ENCODE data around the gene GNL2.
A peak's percentile ranks its signal among the peaks of the same experiment; 100 is the strongest.
"Not testable (repeated sequence)": the region's sequence is repeated elsewhere in the genome, so short reads cannot be mapped to it uniquely, and the experiment has no call there.

Gene GNL2

DNA sequence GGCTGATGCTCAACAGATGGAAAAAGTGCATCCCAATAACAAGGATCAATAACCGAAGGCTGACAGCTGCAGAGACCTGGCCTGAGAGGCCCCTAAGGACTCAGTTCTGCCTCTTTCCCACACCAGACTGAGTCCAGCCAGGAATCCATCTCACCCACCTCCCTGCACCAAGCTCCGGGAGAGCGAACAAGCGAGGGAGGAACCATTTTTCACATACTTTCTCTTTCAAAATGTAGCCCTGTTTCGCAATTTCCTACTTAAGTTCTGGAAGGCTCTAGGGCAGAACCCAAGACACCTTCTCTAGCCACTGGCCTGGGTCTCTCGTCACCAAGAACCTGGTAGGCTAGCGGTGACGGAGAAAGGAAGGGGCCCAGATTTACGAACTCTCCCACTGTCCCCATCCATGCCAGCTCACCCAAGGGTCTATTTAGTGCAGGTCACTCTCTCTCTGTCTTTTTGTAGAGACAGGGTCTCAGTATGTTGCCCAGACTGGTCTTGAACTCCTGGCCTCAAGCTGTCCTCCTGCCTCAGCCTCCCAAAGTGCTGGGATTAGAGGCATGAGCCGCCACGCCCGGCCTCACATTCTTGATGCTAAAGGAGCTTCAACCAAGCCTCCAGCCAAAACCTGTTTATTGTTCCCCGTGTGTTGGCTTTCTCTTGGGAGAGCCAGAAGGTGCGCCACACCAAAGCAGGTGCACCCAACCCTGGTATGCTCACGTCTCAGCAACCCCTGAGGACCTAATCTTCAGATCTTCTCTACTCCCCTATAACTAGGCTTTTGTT, 10.9 kb upstream of the GNL2 start:
- no peak for DNase-seq (ENCODE audit: low read depth)

GRCh38 chr1:37605806-37606474, 10.2 kb upstream of the GNL2 start:
- DNase-seq (ENCODE audit: low read depth), result no peak

DNA sequence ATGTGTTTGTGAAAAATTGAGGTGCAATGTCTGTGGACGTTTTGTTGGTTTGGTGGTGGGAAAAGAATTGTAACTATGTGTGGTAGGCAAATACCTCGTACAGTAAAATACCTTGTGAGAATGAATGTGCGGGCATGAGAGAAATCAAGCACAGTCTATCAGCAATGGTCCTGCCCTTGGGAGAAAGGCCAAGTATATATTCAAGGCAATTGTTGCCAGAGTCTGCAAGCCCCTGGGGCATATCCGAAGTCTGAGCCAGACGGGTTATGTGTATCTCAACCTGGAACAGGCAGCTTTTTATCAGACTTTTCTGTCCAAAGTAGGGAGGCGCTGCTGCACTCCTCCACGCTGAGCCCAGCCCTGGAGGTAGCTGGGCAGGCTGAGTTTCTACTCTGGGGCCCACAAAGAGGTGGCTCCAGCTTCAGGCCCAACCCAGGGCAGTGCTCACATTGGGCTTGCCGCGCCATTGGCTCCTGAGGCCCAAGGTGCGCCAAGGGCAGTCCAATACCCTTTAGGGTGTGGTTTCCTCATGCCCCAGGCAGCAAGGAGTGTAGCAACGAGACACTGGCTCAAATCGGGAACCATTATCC, 9.4 kb upstream of the GNL2 start:
- no peak for DNase-seq (ENCODE audit: low read depth)

GRCh38 chr1:37602750-37603694, 7.3 kb upstream of the GNL2 start:
- peak; percentile 10 for DNase-seq (ENCODE audit: low read depth)

GRCh38 chr1:37601441-37601840, 5.7 kb upstream of the GNL2 start:
- DNase-seq (ENCODE audit: low read depth), result no peak

DNA sequence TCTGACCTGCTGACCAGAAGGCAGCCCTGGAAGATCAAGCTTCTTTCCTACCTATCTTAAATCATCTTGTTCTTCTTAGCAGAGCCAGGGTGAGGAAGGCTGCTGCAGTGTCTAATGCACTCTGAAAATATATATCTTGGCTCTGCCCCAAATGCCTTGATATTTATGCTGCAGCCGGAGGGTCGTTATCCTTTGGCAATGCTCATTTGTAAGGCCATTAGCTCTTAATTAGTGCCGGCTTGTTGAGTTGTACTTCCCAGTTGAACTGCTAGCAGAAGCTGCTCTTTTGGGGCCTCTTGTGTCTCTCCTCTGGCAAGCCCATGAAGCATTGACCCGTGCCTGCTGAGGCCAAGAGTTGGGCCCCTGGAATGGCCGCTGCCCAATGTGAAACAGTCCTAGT, 4.2 kb upstream of the GNL2 start:
- DNase-seq (ENCODE audit: low read depth), result no peak

- no peak for DNase-seq (ENCODE audit: low read depth)
Observed at GRCh38 chr1:37596182-37596667, 488 bp upstream of the GNL2 start.

GRCh38 chr1:37593726-37594125, 2.0 kb downstream of the GNL2 start:
- DNase-seq (ENCODE audit: low read depth), result no peak

DNA sequence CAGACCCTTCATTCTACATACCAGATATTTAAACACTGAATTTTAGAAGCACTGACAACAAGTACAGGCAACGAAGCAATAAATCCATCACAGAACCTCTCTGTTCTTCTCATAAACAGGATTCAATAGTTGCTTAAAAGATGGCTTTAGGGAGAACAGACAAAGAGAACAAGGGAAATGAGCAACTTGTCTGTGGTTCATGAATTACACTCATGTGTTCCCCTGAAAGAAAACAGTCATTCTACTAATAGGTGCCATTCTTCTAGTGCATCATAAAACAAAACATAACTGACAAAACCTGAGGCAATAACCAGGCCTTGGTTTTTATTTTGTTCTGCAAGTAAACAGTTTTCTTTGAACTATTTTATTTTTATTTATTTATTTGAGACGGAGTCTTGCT, 6.8 kb downstream of the GNL2 start:
- DNase-seq (ENCODE audit: low read depth), result no peak

GRCh38 chr1:37584544-37584943, 11.2 kb downstream of the GNL2 start:
- DNase-seq (ENCODE audit: low read depth), result not testable (repeated sequence)

GRCh38 chr1:37575692-37576091, 20.0 kb downstream of the GNL2 start:
- no peak for DNase-seq (ENCODE audit: low read depth)

GRCh38 chr1:37574834-37575480, 20.8 kb downstream of the GNL2 start:
- DNase-seq (ENCODE audit: low read depth), result no peak

DNA sequence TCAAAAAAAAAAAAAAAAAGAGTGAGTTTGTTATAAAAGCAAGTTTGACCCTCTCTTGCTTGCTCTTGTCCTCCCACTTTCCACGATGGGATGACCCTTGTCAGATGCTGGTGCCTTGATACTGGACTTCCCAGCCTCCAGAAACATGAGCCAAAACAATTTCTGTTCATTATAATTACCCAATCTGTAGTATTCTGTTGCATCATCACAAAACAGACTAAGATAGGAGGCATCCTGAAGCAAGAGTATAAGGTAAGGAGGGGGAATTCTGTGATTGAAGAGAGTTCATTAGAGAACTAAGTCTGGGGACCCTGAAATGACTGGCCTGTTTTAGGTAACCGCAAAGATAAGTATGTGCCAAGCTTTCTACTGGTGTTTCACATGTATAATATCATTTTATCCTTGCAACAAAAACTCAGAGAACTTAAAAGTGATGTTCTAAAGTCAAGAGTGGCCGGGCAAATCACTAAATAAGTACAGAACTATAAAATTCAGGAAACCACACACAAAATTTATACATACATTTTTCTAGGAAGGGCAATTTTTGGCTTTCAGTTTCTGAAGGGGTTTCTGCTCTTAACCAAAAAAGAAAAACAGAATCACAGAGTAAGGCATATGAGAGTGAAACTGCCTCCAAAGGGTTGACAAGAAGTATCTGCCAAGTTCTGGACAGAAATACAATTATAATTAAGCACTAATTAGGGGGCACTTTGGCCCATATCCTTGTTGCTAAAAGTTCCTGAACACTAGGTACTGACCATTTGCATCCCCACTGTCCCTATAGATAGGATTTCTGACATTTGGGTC, 25.0 kb downstream of the GNL2 start:
- no peak for DNase-seq (ENCODE audit: low read depth)

DNA sequence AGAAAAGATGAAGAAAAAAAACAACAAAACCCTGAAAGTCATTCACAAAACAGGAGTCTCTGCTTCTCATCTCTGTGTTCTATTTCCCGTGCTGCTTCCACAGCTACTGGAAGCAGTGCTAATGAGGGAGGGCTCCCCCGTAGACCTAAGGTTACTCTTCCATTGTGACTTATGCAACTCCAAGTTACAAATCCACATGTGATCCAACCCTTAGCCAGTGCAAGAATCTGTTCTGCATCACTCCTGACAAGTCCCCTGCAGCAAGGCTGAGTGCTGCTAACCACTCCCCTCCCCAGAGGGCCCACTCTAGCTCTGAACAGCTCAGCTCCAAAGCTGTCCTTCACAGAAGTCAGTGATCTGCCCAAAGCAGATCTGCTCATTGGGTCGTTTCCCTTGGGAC, 28.7 kb downstream of the GNL2 start:
- DNase-seq (ENCODE audit: low read depth), result no peak

- no peak for DNase-seq (ENCODE audit: low read depth)
Observed at GRCh38 chr1:37564892-37565291, 30.8 kb downstream of the GNL2 start.

- no peak for DNase-seq (ENCODE audit: low read depth)
Observed at GRCh38 chr1:37562984-37563383, 32.8 kb downstream of the GNL2 start.

DNA sequence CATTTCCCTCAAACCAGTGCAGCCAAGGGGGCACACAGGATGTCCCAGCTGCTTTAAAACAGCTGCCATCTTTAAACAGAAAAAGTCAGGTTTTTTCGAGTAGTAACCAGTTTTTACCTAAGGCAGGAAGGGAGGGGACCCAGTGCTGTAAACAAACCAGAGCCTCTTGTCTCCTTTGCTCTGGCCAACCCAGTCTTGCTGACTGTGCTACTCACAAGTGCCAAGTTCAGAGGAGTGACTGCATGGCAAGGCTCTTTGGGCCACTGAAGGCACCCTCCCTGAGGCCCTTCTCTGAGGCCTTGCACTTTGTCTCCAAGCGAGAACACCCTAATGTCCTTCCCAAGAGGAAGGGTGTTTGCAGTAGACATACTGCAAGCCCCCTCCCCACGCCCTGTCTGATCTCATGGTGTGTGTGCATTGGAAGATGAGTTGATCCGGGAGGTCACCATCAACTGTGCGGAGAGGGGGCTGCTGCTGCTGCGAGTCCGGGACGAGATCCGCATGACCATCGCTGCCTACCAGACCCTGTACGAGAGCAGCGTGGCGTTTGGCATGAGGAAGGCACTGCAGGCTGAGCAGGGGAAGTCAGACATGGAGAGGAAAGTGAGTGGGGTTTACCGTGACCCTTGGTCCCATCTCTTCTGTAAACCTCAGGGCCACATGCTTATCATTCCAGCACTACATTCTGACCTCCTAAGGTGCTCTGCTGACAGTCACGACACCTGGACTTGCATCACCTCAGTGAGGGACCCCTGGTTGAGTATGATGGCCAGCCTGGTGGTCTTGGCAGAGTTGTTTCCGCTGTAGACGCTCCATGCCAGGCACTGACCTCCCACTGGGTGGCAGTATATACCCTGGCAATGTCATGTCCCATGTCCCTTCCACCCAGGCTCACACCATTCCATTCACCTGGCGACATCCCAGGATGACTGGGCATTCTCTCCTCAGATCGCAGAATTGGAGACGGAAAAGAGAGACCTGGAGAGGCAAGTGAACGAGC, 34.3 kb downstream of the GNL2 start:
- DNase-seq (ENCODE audit: low read depth), result peak; percentile 11

DNA sequence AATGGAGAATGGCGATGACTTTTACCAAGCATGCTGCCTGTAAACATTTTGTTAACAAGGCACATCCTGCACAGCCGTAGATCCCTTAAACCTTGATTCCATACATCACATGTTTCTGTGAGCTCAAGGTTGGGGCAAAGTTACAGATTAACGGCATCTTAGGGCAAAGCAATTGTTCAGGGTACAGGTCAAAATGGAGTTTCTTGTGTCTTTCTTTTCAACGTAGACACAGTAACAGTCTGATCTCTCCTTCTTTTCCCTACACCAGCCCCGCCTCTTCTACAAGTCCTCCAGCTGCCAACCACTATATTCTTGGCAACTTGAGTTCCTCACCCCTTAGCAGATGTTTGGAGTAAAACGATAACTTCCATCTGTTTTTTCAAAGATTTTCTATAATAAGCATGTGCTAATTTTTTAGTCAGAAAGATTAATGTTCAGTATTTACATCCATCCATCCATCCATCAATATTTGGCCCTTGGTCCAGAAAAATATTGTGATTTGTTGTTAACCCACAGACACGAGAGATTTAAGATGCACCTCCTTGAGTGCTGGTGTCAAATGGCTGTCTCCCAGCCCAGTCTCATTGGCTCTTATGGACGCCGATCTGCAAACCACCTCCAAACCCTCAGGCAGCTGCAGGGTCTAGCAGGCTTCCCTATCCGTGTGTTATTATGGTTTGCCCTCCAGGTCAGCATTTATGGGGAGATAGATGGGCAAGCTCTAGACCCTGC, 35.2 kb downstream of the GNL2 start:
- no peak for DNase-seq (ENCODE audit: low read depth)

- DNase-seq (ENCODE audit: low read depth), result not testable (repeated sequence)
Observed at GRCh38 chr1:37559957-37560379, 35.8 kb downstream of the GNL2 start.

Measured in stimulated activated CD8-positive, alpha-beta memory T cell treated with anti-CD3 and anti-CD28 coated beads, Interleukin-4, amount 100 ng/mL, for 24 hours (primary cell).